ENCODE data around the gene CLCN7. TPM values are rescaled to one million over a fixed set of nuclear protein-coding genes. Genes with fewer than 3 reads are reported as not detected.

Gene CLCN7
- total RNA-seq, 1 donor, result 134 TPM

- no peak for DNase-seq (ENCODE audit: low read depth in 2 of 3, low spot score in 2 of 3)
These were observed 42.2 kb downstream of the CLCN7 start for GRCh38 chr16:1432388-1433262.

- DNase-seq (ENCODE audit: low read depth in 2 of 3, low spot score in 2 of 3), result no peak
These were observed 43.1 kb downstream of the CLCN7 start for GRCh38 chr16:1431497-1432270.

- no peak for DNase-seq (ENCODE audit: low read depth in 2 of 3, low spot score in 2 of 3)
These were observed 43.9 kb downstream of the CLCN7 start, which contains the start of gene PERCC1 for GRCh38 chr16:1430759-1431496. Gene PERCC1, plus strand, starts transcription at chr16:1431078. Its CDS starts 1,516 bp downstream, at chr16:1432594.

GRCh38 chr16:1430214-1430758 lies 44.5 kb downstream of the CLCN7 start:
- no peak for DNase-seq (ENCODE audit: low read depth in 2 of 3, low spot score in 2 of 3)

- DNase-seq (ENCODE audit: low read depth in 2 of 3, low spot score in 2 of 3), result no peak
These were observed 45.2 kb downstream of the CLCN7 start for GRCh38 chr16:1429631-1430030.

DNA sequence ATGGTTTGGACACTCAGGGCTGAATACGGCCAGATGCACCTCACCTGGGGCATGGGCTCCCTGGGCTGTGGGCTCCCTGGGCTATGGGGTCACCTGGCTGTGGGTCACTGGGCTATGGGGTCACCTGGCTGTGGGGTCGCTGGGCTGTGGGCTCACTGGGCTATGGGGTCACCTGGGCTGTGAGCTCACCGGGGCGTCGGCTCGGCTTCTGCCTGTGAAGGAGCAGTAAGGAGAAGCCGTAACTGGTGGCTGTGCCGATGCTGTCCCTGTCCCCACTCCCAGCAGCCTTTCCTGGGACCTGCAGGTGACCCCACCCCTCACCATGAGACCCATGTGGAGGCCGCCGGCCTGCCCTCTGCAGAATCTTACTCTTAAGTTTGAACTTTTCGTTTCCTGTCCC lies 45.8 kb downstream of the CLCN7 start:
- DNase-seq (ENCODE audit: low read depth in 2 of 3, low spot score in 2 of 3), result no peak

DNA sequence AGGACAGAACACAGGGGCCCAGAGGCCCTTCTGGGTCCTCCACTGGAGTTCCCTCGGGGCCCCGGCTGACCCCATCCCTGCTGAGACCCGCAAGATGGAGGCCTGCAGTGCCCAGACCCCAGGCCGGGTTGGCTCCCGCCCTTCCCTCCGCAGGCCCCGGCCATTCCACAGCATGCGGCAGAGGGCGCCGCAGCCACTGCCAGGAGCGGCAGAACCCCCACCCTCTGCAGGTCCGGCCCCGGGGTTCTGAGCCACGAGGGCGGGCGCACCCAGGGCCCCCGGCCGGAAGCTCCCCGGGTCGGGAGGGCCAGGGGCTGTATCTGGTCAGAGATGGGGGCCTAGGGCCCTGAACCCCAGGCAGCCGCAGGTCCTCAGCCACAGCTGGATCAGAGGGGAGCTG lies 46.3 kb downstream of the CLCN7 start:
- peak in 2 of 3 donors; percentile 61 to 70 for DNase-seq (ENCODE audit: low read depth in 2 of 3, low spot score in 2 of 3)

DNA sequence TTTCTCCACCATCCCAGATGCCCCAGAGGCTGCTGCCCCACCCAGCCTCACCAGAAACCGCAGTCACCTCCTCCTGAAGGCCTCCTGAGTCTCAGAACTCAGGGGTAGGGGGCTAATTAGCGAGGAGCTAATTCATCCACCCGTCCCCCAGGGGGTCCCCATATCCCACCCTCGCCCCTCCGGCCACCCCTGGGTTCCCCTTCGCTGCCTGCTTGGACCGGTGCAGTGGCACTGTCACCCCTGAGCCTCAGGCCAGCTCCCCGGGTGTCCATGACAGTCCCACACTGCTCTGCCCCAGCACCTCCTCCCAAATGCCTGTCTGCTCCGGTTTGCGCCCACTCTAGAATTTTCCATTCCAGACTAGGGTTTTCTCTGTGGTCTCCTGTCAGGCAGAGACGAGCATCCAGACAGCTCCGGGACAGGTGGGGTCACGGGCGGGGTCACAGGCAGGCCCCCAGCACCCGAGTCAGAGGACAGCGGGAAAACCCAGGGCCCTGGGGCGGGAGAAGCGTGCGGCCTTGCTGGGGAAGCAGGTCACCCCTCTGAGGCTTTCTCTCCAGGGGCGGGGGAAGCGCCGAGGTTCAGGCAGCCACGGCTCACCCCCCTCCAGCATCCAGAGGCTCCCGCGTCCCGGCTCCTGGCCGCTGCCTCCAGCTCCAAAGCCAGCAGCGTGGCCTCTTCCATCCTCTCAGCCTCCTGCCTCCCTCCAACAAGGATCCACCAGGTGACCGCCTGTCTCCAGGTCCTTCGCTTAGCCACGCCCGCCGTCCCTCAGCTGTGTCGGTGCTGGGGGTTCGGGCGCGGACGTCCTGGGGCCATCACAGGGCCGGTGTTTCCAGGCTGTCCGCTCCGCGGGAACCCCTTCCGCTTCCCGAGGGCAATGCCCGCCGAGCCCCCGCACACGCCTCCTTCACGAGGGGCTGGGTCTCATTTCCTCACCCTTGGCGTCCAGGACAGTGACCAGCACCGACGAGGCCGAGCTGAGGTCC lies 47.1 kb downstream of the CLCN7 start:
- DNase-seq (ENCODE audit: low read depth in 2 of 3, low spot score in 2 of 3), result no peak

- no peak for DNase-seq (ENCODE audit: low read depth in 2 of 3, low spot score in 2 of 3)
These were observed 47.9 kb downstream of the CLCN7 start for GRCh38 chr16:1426734-1427471.

GRCh38 chr16:1425616-1426370 lies 49.0 kb downstream of the CLCN7 start:
- no peak for DNase-seq (ENCODE audit: low read depth in 2 of 3, low spot score in 2 of 3)

DNA sequence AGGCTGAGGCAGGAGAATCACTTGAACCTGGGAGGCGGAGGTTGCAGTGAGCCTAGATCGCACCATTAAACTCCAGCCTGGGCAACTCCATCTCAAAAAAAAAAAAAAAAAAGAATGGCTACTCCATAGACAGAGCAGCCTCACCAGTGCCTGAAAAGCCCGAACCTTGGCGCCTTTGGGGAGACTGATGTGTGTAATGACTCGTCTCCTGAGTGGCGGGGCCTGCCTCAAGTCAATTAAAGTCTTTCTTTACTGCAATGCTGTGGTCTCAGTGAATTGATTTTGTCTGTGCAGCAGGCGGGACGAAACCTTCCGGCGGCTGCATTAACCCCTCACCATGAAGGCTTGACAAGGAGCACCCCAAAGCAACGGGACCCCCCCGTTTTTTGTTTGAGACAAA lies 50.8 kb downstream of the CLCN7 start:
- no peak for DNase-seq (ENCODE audit: low read depth in 2 of 3, low spot score in 2 of 3)

GRCh38 chr16:1422076-1422475 lies 52.8 kb downstream of the CLCN7 start:
- no peak for DNase-seq (ENCODE audit: low read depth in 2 of 3, low spot score in 2 of 3)

GRCh38 chr16:1420111-1420539 lies 54.7 kb downstream of the CLCN7 start:
- no peak for DNase-seq (ENCODE audit: low read depth in 2 of 3, low spot score in 2 of 3)

DNA sequence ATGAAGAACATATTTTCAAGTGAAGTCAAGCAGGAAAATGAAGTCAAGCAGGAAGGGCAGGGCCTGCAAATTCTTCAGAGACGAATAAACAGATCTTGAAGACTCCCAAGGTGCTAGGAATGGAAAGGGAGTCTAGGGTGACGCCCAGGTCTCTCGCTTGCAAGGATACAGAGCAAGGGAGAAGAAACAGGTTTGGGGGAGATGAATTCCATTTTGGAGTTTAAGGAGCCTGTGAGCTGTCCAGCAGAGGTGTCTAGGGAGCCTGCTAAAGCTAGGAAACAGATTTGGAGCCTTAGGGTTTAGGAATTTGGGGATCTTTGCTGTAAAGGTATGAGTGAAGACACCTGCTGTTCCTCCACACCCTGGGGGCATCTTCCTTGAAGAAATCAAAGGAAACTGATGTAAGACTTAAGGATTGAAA lies 58.3 kb downstream of the CLCN7 start:
- DNase-seq (ENCODE audit: low read depth in 2 of 3, low spot score in 2 of 3), result no peak

- peak; percentile 76 to 80 (median 78) for DNase-seq (ENCODE audit: low read depth in 2 of 3, low spot score in 2 of 3)
These were observed 60.1 kb downstream of the CLCN7 start, which contains the start of gene UNKL for GRCh38 chr16:1414532-1415260. Gene UNKL, minus strand, starts transcription at chr16:1414704. Its CDS starts 13 bp downstream, at chr16:1414691.

- peak in 2 of 3 donors; percentile 83 to 84 for DNase-seq (ENCODE audit: low read depth in 2 of 3, low spot score in 2 of 3)
These were observed 60.9 kb downstream of the CLCN7 start for GRCh38 chr16:1413684-1414531.
